Fibroblast of lung (primary cell): ENCODE measurements around the gene UBAC1. TPM values are rescaled to one million over a fixed set of nuclear protein-coding genes. Genes with fewer than 3 reads are reported as not detected.

Source experiments
- DNase-seq, 2 donors: peaks; one replicate each; pipeline versions ENCODE4 v3.0.0 to v3.0.0-alpha.2; 2010; ENCODE audit warnings: low read depth in 2 of 2
- H2AFZ ChIP-seq: 2 replicates; pipeline ENCODE4 v1.5.1; 2012; ENCODE audit warnings: low read length, control low read depth, inconsistent platforms
- H3K27ac ChIP-seq: 2 replicates; pipeline ENCODE4 v1.5.1; 2011; ENCODE audit warnings: low read length, control low read depth; ENCODE audit not compliant: insufficient read depth
- H3K27me3 ChIP-seq: 2 replicates; pipeline ENCODE4 v1.5.1; 2011; ENCODE audit warnings: mild to moderate bottlenecking, low read length; ENCODE audit not compliant: control insufficient read depth, insufficient read depth
- H3K36me3 ChIP-seq: 2 replicates; pipeline ENCODE4 v1.5.1; 2011; ENCODE audit warnings: low read length; ENCODE audit not compliant: control insufficient read depth, insufficient read depth
- H3K4me1 ChIP-seq: 2 replicates; pipeline ENCODE4 v1.5.1; 2011; ENCODE audit warnings: low read length; ENCODE audit not compliant: control insufficient read depth, insufficient read depth; ENCODE audit errors: extremely low read depth
- H3K4me2 ChIP-seq: 2 replicates; pipeline ENCODE4 v1.5.1; 2011; ENCODE audit warnings: low read length, control low read depth; ENCODE audit not compliant: insufficient read depth; ENCODE audit errors: extremely low read depth
- H3K4me3 ChIP-seq, 4 experiments: fragments of 200-600 bp in 1 of 4; sonication (generic) in 1 of 4; replicated peaks in 1 of 4; 2 replicates each; pipeline ENCODE4 v1.5.1; 2011 to 2016; ENCODE audit warnings: low read length in 4 of 4, low read depth in 3 of 4, mild to moderate bottlenecking in 3 of 4, control low read depth in 2 of 4, inconsistent platforms in 1 of 4, mixed read lengths in 1 of 4; ENCODE audit not compliant: insufficient read depth in 1 of 4; ENCODE audit errors: control extremely low read depth in 1 of 4
- H3K79me2 ChIP-seq: 2 replicates; pipeline ENCODE4 v1.5.1; 2012; ENCODE audit warnings: mild to moderate bottlenecking, low read length, inconsistent platforms; ENCODE audit not compliant: control insufficient read depth, insufficient read depth
- H3K9ac ChIP-seq: 2 replicates; pipeline ENCODE4 v1.5.1; 2011; ENCODE audit warnings: mild to moderate bottlenecking, low read length, control low read depth; ENCODE audit not compliant: insufficient read depth
- H3K9me3 ChIP-seq: 2 replicates; pipeline ENCODE4 v1.5.1; 2012; ENCODE audit warnings: low read depth, low read length; ENCODE audit not compliant: control insufficient read depth, insufficient read depth
- H4K20me1 ChIP-seq: 2 replicates; pipeline ENCODE4 v1.5.1; 2011; ENCODE audit warnings: low read length; ENCODE audit not compliant: control insufficient read depth, insufficient read depth; ENCODE audit errors: extremely low read depth
- EZH2 ChIP-seq: IDR thresholded peaks from 2 replicates; pipeline ENCODE4 v1.5.1; 2012; ENCODE audit warnings: low read length, control low read depth, mild to moderate bottlenecking; ENCODE audit errors: missing control alignments
- polyA plus RNA-seq, 2 donors: library from polyadenylated mRNA; depleted of rRNA in 1 of 2; stranded (reverse) in 1 of 2; unstranded in 1 of 2; fragments of >200 nt; gene quantifications; 2 replicates each; pipeline ENCODE4 v1.2.1, GENCODE V29; 2011 to 2012; ENCODE audit warnings: missing spikeins in 1 of 2
- total RNA-seq: library from RNA; depleted of rRNA; stranded (reverse); fragments of >200 nt; gene quantifications from 2 replicates; pipeline ENCODE4 v1.2.1, GENCODE V29; 2014
- TF ChIP-seq, protein P1 (sequence below), 2 donors: IDR thresholded peaks in 1 of 2; conservative IDR thresholded peaks in 1 of 2; 1 replicate in 1 of 2; 2 replicates in 1 of 2; pipeline ENCODE4 v1.5.1; 2011 to 2012; ENCODE audit warnings: low read length in 2 of 2, control low read depth in 1 of 2, inconsistent platforms in 1 of 2, low read depth in 1 of 2, mild to moderate bottlenecking in 1 of 2

The UBAC1 gene
- total and polyA plus RNA-seq, 2 donors (not counting 1 experiment from before 2014, with no cell fraction given), result 26.8 to 30.6 TPM

GRCh38 chr9:135982499-135983207, 21.5 kb upstream of the UBAC1 start:
- no peak overlapping the region for H2AFZ ChIP-seq
- H3K9ac ChIP-seq, result no peak overlapping the region
- no peaks in the 10 kb centered on the region for H3K4me1 ChIP-seq
- H3K27me3 ChIP-seq, result peaks cover 7% of the 10 kb centered on the region
- H3K9me3 ChIP-seq, result no peaks in the 10 kb centered on the region
- no peaks in the 10 kb centered on the region for H4K20me1 ChIP-seq
- H3K36me3 ChIP-seq, result no peaks in the 10 kb centered on the region
- no peaks in the 10 kb centered on the region for H3K79me2 ChIP-seq
- TF ChIP-seq, protein P1, sequence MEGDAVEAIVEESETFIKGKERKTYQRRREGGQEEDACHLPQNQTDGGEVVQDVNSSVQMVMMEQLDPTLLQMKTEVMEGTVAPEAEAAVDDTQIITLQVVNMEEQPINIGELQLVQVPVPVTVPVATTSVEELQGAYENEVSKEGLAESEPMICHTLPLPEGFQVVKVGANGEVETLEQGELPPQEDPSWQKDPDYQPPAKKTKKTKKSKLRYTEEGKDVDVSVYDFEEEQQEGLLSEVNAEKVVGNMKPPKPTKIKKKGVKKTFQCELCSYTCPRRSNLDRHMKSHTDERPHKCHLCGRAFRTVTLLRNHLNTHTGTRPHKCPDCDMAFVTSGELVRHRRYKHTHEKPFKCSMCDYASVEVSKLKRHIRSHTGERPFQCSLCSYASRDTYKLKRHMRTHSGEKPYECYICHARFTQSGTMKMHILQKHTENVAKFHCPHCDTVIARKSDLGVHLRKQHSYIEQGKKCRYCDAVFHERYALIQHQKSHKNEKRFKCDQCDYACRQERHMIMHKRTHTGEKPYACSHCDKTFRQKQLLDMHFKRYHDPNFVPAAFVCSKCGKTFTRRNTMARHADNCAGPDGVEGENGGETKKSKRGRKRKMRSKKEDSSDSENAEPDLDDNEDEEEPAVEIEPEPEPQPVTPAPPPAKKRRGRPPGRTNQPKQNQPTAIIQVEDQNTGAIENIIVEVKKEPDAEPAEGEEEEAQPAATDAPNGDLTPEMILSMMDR (conservative IDR thresholded peaks at IDR 0.05 in 1 of 2, IDR thresholded peaks at IDR 0.05 in 1 of 2; ENCODE audit: low read depth in 1 of 2, low read length in 2 of 2), result no peak
- no peak overlapping the region for H3K27ac ChIP-seq
- no peak overlapping the region for H3K4me2 ChIP-seq
- no peak for DNase-seq
- no peak overlapping the region for H3K4me3 ChIP-seq

GRCh38 chr9:135980926-135981630, 19.9 kb upstream of the UBAC1 start:
- no peak overlapping the region for H2AFZ ChIP-seq
- no peak for TF ChIP-seq EZH2
- TF ChIP-seq, protein P1 (conservative IDR thresholded peaks at IDR 0.05 in 1 of 2, IDR thresholded peaks at IDR 0.05 in 1 of 2; ENCODE audit: low read depth in 1 of 2, low read length in 2 of 2), result no peak
- no peaks in the 10 kb centered on the region for H3K9me3 ChIP-seq
- no peaks in the 10 kb centered on the region for H4K20me1 ChIP-seq
- H3K4me2 ChIP-seq, result no peak overlapping the region
- no peak for DNase-seq
- no peaks in the 10 kb centered on the region for H3K79me2 ChIP-seq
- H3K36me3 ChIP-seq, result no peaks in the 10 kb centered on the region
- H3K27ac ChIP-seq, result no peak overlapping the region
- peaks cover 10% of the 10 kb centered on the region for H3K27me3 ChIP-seq
- H3K4me3 ChIP-seq, result no peak overlapping the region
- H3K4me1 ChIP-seq, result no peaks in the 10 kb centered on the region
- no peak overlapping the region for H3K9ac ChIP-seq

GRCh38 chr9:135979547-135980166, 18.5 kb upstream of the UBAC1 start:
- no peaks in the 10 kb centered on the region for H3K36me3 ChIP-seq
- no peaks in the 10 kb centered on the region for H4K20me1 ChIP-seq
- no peak overlapping the region for H3K4me2 ChIP-seq
- no peak overlapping the region for H3K4me3 ChIP-seq
- no peak for DNase-seq
- no peak overlapping the region for H3K27ac ChIP-seq
- peaks cover 10% of the 10 kb centered on the region for H3K27me3 ChIP-seq
- TF ChIP-seq EZH2, result no peak
- TF ChIP-seq, protein P1 (conservative IDR thresholded peaks at IDR 0.05 in 1 of 2, IDR thresholded peaks at IDR 0.05 in 1 of 2; ENCODE audit: low read depth in 1 of 2, low read length in 2 of 2), result no peak
- no peak overlapping the region for H2AFZ ChIP-seq
- no peaks in the 10 kb centered on the region for H3K9me3 ChIP-seq
- no peak overlapping the region for H3K9ac ChIP-seq
- no peaks in the 10 kb centered on the region for H3K79me2 ChIP-seq
- H3K4me1 ChIP-seq, result no peaks in the 10 kb centered on the region
